Stimulated activated CD8-positive, alpha-beta memory T cell treated with anti-CD3 and anti-CD28 coated beads, Interleukin-12 subunit alpha, Interleukin-12 subunit beta, amount 100 ng/mL, for 1 hour (primary cell): ENCODE results near the gene CRADD.
"Not testable (repeated sequence)": the region's sequence is repeated elsewhere in the genome, so short reads cannot be mapped to it uniquely, and the experiment has no call there.

Source experiments
- DNase-seq: peaks from one replicate; pipeline ENCODE4 v3.0.0-alpha.2; 2020; ENCODE audit warnings: low read depth

The CRADD gene

DNA sequence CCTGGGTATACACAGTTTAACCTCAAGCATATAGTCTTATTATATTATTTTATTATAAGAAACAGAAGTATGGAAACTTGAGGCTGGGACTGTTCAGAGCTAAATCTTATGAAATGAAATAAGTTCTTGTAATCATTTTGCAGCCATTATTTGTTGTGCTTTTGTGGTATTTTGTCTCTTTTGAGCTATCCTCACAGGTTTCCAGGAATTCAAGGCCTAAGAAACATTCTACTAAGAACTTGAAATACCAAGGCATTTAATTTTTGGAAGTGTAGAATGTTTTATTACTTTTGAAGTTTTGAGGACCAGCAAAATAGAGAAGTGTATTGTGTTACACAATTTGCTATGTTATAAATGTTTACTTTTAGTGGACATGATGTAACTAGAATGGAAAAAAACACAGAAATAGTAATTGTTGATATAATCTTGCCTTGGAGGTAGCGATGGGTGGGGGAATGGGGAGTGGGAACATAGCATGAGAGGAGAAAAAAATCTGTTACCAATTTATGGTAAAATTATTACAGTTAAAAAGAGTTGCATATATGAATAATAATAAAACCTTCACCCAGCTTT, 81.7 kb downstream of the CRADD start:
- no peak for DNase-seq

DNA sequence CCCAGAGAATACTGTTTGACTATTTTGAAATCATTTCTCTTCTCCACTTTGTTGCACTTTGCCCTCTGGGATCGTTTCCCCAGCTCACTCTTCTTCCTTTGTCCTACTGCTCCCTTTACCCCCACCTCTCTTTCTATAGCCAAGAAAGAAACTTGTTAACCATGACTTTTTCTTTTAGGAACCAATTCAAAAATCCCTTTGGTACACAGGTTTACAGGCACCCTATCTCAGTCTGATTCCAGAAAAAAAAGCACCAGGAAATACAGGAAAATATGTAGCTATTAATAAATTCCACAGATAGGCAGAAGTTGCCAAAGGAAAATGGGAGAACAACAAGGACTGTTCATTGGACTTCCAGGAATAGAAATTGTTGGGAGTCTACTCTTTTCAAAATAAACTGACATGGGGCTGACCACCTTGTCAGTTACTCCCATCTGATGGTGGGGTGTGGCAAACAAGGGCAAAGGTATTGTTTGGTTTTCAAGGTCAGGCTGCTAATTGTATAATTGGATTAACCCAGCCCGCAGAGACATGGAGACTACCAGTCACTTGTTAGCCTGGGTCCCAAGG, 82.4 kb downstream of the CRADD start:
- DNase-seq, result no peak

DNA sequence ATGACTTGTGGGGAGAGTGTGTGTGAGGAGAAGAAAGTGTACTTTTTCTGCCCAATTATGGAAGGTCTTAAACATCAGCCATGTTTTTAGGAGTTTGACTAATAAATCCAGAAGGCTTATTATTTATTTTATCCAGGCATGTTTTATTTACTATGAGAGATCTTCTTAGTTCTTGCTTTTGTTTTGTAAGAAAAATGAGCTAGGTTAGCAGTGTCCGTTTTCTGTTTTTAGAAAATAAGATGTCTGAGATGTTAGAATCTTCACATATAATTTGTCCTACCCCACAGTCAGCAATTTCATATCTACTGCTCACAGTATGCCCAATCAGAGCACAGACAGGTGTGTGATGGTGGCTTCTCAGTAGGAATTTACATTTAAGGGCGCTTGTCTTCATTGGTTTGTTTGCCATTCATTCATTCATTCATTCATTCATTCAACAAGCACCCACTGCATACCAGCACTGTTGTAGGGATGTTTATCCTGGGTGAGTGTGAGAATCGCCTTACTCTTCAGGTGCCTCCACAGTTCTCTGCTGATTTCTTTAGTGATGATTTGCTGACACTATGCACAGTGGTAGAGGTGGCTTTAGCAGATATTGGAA, 83.2 kb downstream of the CRADD start:
- no peak for DNase-seq

- DNase-seq, result no peak
Observed at GRCh38 chr12:93762059-93762719, 85.0 kb downstream of the CRADD start.

GRCh38 chr12:93762912-93763553, 85.9 kb downstream of the CRADD start:
- DNase-seq, result no peak

DNA sequence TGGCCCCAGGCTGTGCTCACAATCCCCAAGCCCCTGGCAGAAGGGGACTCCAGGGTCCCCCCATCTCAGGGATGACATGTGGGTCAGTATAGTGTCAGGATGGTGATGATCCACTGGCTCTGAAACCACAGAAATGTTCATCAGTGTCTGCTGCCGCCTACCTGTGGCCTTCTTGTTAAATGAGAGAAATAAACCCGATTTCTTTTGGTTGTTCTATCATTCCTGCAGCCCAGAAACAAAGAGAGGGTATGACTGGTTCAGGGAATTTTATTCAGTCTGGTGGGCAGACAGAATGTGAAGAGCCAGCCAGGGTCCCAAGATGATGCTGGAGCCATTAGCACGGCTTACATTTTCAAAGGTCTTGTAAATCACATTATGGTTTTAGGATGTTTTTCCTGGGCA, 86.6 kb downstream of the CRADD start:
- DNase-seq, result no peak

GRCh38 chr12:93766371-93766770, 89.2 kb downstream of the CRADD start:
- DNase-seq, result no peak

DNA sequence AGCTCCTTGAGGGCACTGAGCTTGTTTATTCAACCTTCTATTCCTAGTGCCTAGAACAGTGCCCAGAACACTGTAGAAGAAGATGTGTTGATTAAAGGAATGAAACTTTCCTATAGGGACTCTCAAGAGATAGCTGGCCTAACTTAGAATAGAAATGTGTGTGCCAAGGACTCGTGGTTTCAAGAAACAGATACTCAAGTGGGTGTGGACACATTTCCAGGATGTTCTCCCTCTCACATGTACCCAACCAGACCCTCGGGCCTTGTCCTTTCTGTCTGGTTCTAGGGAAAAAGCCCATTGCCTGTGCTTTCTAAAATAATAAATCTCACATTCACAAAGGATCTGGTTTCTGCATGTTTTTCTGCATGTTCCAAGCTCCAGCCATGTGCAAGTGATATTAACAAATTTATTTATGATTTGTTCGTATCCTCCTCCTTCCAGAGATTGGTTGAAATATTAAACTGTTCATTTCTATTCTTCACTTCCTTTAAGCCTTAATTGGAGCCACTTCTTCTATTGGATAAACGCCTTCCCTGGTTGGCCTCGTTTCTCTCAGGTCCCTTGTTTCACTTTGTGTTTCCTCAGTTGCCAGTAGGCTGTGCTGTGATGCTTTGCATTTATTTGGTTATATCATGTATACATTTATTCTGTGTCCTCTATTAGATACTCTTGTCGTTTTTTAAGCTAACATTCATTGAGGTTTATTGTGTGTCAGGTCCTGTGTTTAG, 89.8 kb downstream of the CRADD start:
- DNase-seq, result no peak

DNA sequence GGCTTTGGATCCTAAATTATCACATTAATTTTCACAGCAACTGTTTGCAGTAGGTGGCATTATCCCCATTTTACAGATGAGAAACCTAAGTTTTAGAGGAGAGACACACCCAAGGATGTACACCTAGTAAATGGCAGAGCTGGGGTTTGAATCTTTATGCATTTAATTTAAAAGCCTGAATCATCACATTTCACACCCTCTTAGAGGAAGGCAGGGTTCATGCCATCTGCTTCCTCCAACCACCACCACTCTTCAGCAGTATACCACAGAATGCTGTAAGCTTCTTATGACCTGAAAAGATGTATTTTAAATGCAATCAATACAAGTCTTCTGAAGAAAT, 90.3 kb downstream of the CRADD start:
- no peak for DNase-seq

GRCh38 chr12:93772003-93772700, 95.0 kb downstream of the CRADD start:
- no peak for DNase-seq

DNA sequence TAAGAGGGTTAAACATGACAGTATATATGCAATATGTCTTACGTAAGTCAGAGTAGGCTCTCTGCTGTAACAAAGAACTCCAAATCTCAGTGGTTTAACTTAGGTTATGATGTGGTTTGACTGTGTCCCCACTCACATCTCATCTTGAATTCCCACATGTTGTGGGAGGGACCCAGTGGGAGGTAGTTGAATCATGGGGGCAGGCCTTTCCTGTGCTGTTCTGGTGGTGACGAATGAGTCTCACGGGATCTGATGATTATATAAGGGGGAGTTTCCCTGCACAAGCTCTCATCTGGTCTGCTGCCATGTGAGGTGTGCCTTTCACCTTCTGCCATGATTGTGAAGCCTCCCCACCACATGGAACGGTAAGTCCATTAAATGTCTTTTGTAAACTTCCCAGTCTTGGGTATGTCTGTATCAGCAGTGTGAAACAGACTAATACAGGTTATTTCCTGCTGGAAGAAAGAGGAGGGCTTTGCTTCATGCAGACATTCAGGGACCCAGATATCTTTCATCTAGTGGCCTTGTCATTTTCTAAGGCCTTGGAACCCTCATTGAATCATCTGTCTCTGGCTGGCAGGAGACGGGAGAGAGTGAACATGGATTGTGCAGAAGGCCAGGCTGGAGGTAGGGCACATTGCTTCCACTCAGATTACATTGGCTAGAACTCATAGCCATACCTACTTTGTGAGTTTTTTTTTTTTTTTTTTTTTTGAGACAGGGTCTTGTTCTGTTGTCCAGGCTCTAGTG, 96.1 kb downstream of the CRADD start:
- DNase-seq, result no peak

DNA sequence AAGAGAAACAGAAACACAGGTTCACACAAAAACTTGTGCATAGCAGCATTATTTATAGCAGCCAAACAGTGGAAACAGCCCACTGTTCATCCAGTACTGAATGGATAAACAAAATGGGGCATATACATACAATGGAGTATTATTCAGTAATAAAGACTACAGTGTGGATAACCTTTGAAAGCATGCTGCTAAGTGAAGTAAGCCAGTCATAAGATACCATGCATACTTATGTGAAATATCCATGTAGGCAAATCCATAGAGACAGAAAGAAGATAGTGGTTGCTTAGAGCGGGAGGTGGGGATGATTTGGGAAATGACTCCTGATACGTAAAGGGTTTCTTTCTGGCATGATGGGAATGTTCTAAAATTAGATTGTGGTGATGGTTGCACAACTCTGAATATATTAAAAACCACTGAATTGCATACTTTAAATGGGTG, 99.4 kb downstream of the CRADD start:
- DNase-seq, result no peak

DNA sequence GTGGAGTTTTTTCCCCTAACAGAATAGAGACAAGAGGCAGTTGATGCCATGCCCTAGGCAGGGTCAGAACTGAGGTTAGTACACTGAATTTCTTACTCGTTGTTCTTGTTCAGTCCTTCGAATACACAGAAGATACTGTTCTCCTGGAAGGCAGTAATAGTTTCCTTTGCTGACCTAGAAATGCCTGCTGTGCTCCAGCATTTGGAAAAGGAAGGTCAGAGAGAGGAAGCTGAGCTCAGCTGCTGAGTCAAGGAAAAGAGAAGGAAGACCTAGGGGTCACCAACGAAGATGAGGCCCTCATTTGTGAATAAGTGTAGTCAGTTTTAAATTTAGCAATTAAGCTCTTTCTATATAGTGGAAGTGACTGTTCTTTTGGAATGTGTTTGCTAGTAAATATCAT, 100.1 kb downstream of the CRADD start:
- no peak for DNase-seq

GRCh38 chr12:93778306-93778705, 101.1 kb downstream of the CRADD start:
- no peak for DNase-seq

GRCh38 chr12:93778766-93779165, 101.6 kb downstream of the CRADD start:
- no peak for DNase-seq

DNA sequence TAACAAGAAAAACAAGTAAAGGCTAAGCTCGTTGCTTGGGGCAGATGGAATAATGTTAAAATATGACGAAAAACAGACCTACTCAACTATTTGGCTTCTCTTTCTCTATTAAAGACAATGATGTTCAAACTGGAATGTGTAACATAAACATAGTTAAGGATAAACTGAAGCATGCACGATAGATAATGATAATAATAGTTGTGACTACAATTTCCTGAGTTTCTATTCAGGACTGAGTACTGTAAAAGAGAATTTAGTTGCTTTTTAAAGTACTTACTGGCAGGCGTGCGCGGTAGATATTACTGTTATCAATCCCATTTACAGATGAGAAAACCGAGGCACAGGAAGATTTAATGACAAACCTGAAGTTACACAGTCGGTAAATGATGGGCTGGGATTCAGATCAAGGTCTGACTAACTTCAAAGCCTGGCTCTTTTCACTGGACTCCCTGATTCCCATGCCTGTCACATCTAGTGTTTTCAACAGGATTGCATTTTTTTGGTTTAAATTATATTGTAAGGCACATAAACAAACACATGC, 103.0 kb downstream of the CRADD start:
- DNase-seq, result no peak

- not testable (repeated sequence) for DNase-seq
Observed at GRCh38 chr12:93780886-93781285, 103.7 kb downstream of the CRADD start.

- DNase-seq, result not testable (repeated sequence)
Observed at GRCh38 chr12:93781961-93782360, 104.8 kb downstream of the CRADD start.

- no peak for DNase-seq
Observed at GRCh38 chr12:93782853-93783252, 105.7 kb downstream of the CRADD start.

GRCh38 chr12:93783832-93784231, 106.7 kb downstream of the CRADD start:
- DNase-seq, result no peak
